Stimulated activated CD8-positive, alpha-beta memory T cell treated with anti-CD3 and anti-CD28 coated beads, Interleukin-7, amount 100 ng/mL, for 24 hours (primary cell): Measurements from ENCODE around the gene RNF39.
A peak's percentile ranks its signal among the peaks of the same experiment; 100 is the strongest.
"Not testable (repeated sequence)": the region's sequence is repeated elsewhere in the genome, so short reads cannot be mapped to it uniquely, and the experiment has no call there.

Experiments used
- DNase-seq: peaks from one replicate; pipeline ENCODE4 v3.0.0-alpha.2; 2020; ENCODE audit warnings: low read depth

RNF39 gene

GRCh38 chr6:30075094-30075789 is at the start of gene RNF39:
Gene RNF39 (minus strand): TSS chr6:30075769. CDS start chr6:30075585, 184 bp downstream.
- no peak for DNase-seq

- no peak for DNase-seq
These were observed 46.9 kb upstream of the RNF39 start for GRCh38 chr6:30122515-30122914.

GRCh38 chr6:30121446-30122366 is 46.1 kb upstream of the RNF39 start:
- no peak for DNase-seq

GRCh38 chr6:30118691-30119090 is 43.1 kb upstream of the RNF39 start:
- DNase-seq = not testable (repeated sequence)

GRCh38 chr6:30116724-30117123 is 41.2 kb upstream of the RNF39 start:
- DNase-seq = no peak

GRCh38 chr6:30113841-30114240 is 38.3 kb upstream of the RNF39 start:
- no peak for DNase-seq

GRCh38 chr6:30113003-30113759 is 37.6 kb upstream of the RNF39 start, which contains the start of gene TRIM31:
Gene TRIM31 (minus strand): TSS chr6:30113090. CDS start chr6:30112805, 285 bp downstream.
- no peak for DNase-seq

- no peak for DNase-seq
These were observed 36.9 kb upstream of the RNF39 start for GRCh38 chr6:30112402-30112994.

- no peak for DNase-seq
These were observed 35.8 kb upstream of the RNF39 start for GRCh38 chr6:30111266-30111856.

- no peak for DNase-seq
These were observed 29.1 kb upstream of the RNF39 start for GRCh38 chr6:30104661-30105060.

- DNase-seq = no peak
These were observed 28.3 kb upstream of the RNF39 start for GRCh38 chr6:30103872-30104179.

- peak; percentile 59 for DNase-seq
These were observed 27.7 kb upstream of the RNF39 start for GRCh38 chr6:30102970-30103871.

- DNase-seq = no peak
These were observed 26.9 kb upstream of the RNF39 start for GRCh38 chr6:30102414-30102969.

- DNase-seq = peak; percentile 37
These were observed 26.2 kb upstream of the RNF39 start for GRCh38 chr6:30101444-30102413.

GRCh38 chr6:30100585-30101443 is 25.2 kb upstream of the RNF39 start:
- no peak for DNase-seq

GRCh38 chr6:30100154-30100553 is 24.6 kb upstream of the RNF39 start:
- DNase-seq = no peak

GRCh38 chr6:30097902-30098768 is 22.6 kb upstream of the RNF39 start:
- DNase-seq = no peak
